ENCODE data around the gene ANKS3.

The ANKS3 gene

DNA sequence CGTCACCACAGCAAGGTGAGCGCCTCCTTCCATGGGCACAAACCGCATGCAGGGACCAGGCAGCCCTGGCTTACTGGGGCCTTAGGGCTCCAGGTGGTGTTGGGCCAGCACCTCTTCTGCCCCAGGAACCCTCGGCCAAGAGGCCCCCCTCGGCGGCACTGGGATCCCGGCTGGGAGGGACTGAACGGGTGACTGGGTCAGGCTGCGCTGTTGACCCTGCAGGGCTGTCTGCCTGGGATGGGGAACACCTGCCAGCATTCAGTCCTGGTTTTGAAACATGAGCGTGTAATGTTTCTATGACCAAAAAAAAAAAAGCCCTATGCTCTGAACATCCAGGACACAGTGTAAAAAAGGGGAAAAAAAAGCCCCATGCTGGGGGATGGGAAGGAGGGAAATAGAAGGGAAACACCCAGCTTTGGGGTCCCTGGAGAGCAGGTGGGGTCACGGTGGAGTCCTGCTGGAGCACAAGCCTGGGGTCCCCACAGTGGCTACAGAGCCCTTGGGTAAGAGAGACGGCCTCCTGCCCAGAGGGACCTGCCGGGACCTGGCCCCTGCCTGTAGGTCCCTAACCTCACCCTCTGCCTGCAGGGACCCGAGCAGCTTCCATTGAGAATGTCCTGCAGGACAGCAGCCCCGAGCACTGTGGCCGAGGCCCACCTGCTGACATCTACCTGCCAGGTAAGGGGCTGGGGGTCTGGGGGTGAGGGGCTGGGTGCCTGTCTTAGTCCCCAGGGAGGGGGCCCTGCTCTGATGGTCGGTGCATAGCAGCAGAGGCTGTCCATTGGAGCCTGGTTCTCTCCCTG lies 50.6 kb downstream of the ANKS3 start:
- Histone ChIP-seq H3K36me3 (ENCODE audit: insufficient read depth, low read length) (peaks cover 8% of the 10 kb centered on the region; the same call in 1 of the 2 replicates), H3K4me1 (ENCODE audit: insufficient read depth, low read length) (no peaks in the 10 kb centered on the region; the same call in 1 of the 2 replicates), H3K9me3 (ENCODE audit: control insufficient read depth, insufficient read depth, low read length) (no peaks in the 10 kb centered on the region), H3K9ac (ENCODE audit: low read depth, low read length) (no peak overlapping the region)

DNA sequence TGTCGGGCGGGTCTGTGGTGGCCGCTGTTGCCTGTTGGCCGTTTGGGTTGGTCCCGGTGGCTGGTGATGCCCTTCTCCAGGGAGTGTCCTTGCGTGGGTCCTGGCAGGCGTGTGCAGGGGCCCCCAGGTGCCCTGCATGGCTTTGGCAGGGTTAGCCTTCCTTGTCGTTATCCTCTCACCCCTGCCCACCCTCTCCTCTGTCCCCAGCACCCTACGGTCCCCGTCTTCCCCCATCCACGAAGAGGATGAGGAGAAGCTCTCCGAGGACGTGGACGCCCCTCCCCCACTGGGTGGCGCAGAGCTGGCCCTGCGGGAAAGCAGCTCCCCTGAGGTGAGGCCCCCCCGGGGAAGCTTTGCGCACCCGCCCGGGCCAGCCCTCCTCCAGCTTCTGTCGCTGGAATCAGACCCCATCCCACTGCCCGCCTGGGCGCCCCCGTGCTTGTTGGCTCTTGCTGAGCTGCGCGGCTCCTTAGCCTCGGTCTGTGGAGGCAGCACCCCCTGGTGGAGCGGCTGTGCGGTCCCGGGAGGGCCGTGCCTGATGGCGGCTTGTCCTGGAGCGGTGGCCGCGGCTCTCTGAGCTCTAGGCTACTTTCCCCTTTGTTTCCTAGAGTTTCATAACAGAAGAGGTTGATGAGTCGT lies 51.3 kb downstream of the ANKS3 start:
- Histone ChIP-seq H3K4me1 (ENCODE audit: insufficient read depth, low read length) (no peaks in the 10 kb centered on the region; the same call in 1 of the 2 replicates), H3K36me3 (ENCODE audit: insufficient read depth, low read length) (peaks cover 8% of the 10 kb centered on the region; the same call in 1 of the 2 replicates), H3K9me3 (ENCODE audit: control insufficient read depth, insufficient read depth, low read length) (no peaks in the 10 kb centered on the region), H3K9ac (ENCODE audit: low read depth, low read length) (no peak overlapping the region)

- Histone ChIP-seq H3K9ac (ENCODE audit: low read depth, low read length) (no peak overlapping the region), H3K9me3 (ENCODE audit: control insufficient read depth, insufficient read depth, low read length) (no peaks in the 10 kb centered on the region), H3K36me3 (ENCODE audit: insufficient read depth, low read length) (peaks cover 8% of the 10 kb centered on the region; the same call in 1 of the 2 replicates), H3K4me1 (ENCODE audit: insufficient read depth, low read length) (no peaks in the 10 kb centered on the region; the same call in 1 of the 2 replicates)
Observed at GRCh38 chr16:4682084-4682591, 51.9 kb downstream of the ANKS3 start.

- H3K9ac ChIP-seq (ENCODE audit: low read depth, low read length): no peak overlapping the region
- no peaks in the 10 kb centered on the region; the same call in 1 of the 2 replicates for H3K4me1 ChIP-seq (ENCODE audit: insufficient read depth, low read length)
- no peaks in the 10 kb centered on the region for H3K9me3 ChIP-seq (ENCODE audit: control insufficient read depth, insufficient read depth, low read length)
- peaks cover 8% of the 10 kb centered on the region; the same call in 1 of the 2 replicates for H3K36me3 ChIP-seq (ENCODE audit: insufficient read depth, low read length)
Observed at GRCh38 chr16:4681471-4682083, 52.5 kb downstream of the ANKS3 start.

DNA sequence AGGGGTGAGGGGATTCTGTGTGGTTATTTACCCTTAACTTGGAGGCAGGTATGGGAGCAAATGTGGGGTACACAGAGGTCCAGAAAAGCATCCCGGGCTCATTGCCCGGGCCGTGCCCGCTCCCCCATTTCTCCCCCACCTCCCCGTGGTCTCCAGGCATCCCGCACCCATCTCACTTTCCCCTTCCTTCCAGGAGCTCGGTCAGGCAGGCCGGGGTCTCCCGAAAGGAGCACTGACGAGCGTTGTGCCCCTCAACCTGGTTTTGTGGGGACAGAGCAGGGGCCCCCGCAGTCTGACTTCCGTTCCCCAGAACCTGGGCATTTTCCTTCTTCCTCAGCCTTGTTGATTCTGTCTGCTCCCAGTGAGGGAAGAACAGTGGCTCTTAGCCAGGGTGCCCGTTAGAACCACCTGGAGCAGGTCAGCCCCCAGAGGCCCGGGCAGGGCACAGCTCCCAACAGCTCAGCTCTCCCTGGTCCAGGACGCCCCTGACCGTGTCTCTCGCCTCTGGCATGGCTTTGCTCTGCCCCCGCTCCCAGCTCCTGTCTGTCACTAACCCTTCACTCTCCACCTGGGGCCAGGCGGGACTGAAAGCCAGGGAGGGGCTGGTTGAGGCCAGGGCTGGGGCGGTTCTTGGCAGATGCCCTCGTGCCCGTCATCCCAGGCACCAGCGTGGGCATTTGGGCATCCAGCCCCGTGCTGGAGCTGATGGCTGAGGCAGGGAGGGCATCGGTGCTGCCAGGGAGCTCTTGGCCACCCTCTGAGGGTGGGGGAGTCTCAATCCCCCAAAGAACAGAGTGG lies 53.2 kb downstream of the ANKS3 start:
- H3K9me3 ChIP-seq (ENCODE audit: control insufficient read depth, insufficient read depth, low read length): no peaks in the 10 kb centered on the region
- peaks cover 8% of the 10 kb centered on the region; the same call in 1 of the 2 replicates for H3K36me3 ChIP-seq (ENCODE audit: insufficient read depth, low read length)
- no peak overlapping the region for H3K9ac ChIP-seq (ENCODE audit: low read depth, low read length)
- H3K4me1 ChIP-seq (ENCODE audit: insufficient read depth, low read length): no peaks in the 10 kb centered on the region; the same call in 1 of the 2 replicates

DNA sequence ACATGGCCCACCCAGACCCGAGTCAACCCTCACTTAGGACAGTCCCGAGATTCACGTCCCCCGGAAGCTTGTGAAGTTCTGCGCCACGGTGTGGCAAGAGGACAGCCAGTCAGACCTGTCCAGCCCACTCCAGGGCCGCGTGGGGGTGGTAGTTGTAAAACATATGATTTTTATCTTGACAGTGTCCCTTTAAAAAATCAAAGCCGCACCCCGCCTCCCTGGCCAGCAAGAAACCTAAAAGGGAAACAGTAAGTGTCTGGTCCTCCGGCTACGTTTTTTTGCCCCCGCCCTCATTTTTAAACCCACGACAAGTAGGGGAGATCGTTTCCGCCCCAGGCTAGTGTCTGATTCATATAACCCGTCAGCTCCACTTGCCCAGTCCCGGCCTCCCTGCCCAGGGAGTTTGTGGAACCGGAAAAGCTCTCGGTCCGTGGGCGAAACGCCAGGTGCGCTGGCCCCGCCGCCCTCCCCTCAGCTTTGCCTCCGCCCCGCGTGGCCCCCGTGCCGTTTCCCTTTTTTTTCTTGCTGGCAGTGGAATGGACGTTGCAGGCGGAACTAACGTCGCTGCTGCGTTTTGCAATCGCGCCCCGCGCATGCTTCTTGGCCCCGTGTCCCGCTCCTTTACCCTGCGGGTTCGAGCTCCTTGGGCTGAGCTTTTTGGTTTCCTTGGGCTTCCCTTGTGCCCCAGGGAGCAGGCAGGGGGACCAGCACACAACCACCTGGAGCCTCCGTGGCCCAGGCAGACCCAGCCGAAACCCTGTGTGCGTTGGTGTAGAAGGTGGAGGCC lies 54.0 kb downstream of the ANKS3 start:
- Histone ChIP-seq H3K36me3 (ENCODE audit: insufficient read depth, low read length) (peaks cover 3% of the 10 kb centered on the region; the same call in 1 of the 2 replicates), H3K4me1 (ENCODE audit: insufficient read depth, low read length) (no peaks in the 10 kb centered on the region; the same call in 1 of the 2 replicates), H3K9me3 (ENCODE audit: control insufficient read depth, insufficient read depth, low read length) (no peaks in the 10 kb centered on the region), H3K9ac (ENCODE audit: low read depth, low read length) (no peak overlapping the region)

- no peak overlapping the region for H3K9ac ChIP-seq (ENCODE audit: low read depth, low read length)
Observed at GRCh38 chr16:4679156-4679849, 54.8 kb downstream of the ANKS3 start.

GRCh38 chr16:4678596-4678995 lies 55.5 kb downstream of the ANKS3 start:
- H3K9ac ChIP-seq (ENCODE audit: low read depth, low read length): no peak overlapping the region
- H3K4me1 ChIP-seq (ENCODE audit: insufficient read depth, low read length): no peaks in the 10 kb centered on the region; the same call in 1 of the 2 replicates
- no peaks in the 10 kb centered on the region for H3K9me3 ChIP-seq (ENCODE audit: control insufficient read depth, insufficient read depth, low read length)
- no peaks in the 10 kb centered on the region; the same call in 1 of the 2 replicates for H3K36me3 ChIP-seq (ENCODE audit: insufficient read depth, low read length)

More at GRCh38 chr16:4679156-4679849, 54.8 kb downstream of the ANKS3 start:
- Histone ChIP-seq H3K36me3 (ENCODE audit: insufficient read depth, low read length) (no peaks in the 10 kb centered on the region; the same call in 1 of the 2 replicates), H3K9me3 (ENCODE audit: control insufficient read depth, insufficient read depth, low read length) (no peaks in the 10 kb centered on the region), H3K4me1 (ENCODE audit: insufficient read depth, low read length) (no peaks in the 10 kb centered on the region; the same call in 1 of the 2 replicates)

DNA sequence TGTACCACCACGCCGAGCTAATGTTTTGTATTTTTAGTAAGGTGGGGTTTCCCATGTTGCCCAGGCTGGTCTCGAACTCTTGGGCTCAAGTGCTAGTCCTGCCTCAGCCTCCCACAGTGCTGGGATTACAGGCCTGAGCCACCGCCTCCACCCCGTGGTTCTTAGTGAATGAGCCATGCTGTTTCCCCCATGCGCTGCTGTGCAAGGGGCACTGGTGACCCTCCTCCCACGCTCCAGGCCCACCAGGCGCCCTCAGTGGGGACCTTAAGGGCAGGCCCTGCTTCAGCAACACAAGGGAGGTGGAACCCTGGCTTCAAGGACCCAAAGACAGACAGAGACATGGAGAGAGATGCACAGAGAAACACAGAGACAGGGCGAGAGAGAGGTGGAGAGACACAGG lies 56.1 kb downstream of the ANKS3 start:
- no peaks in the 10 kb centered on the region; the same call in 1 of the 2 replicates for H3K36me3 ChIP-seq (ENCODE audit: insufficient read depth, low read length)
- no peaks in the 10 kb centered on the region; the same call in 1 of the 2 replicates for H3K4me1 ChIP-seq (ENCODE audit: insufficient read depth, low read length)
- no peak overlapping the region for H3K9ac ChIP-seq (ENCODE audit: low read depth, low read length)
- H3K9me3 ChIP-seq (ENCODE audit: control insufficient read depth, insufficient read depth, low read length): no peaks in the 10 kb centered on the region

GRCh38 chr16:4677390-4677789 lies 56.7 kb downstream of the ANKS3 start:
- no peak overlapping the region for H3K9ac ChIP-seq (ENCODE audit: low read depth, low read length)
- H3K9me3 ChIP-seq (ENCODE audit: control insufficient read depth, insufficient read depth, low read length): no peaks in the 10 kb centered on the region
- H3K36me3 ChIP-seq (ENCODE audit: insufficient read depth, low read length): peaks cover 2% of the 10 kb centered on the region
- H3K4me1 ChIP-seq (ENCODE audit: insufficient read depth, low read length): no peaks in the 10 kb centered on the region; the same call in 1 of the 2 replicates

DNA sequence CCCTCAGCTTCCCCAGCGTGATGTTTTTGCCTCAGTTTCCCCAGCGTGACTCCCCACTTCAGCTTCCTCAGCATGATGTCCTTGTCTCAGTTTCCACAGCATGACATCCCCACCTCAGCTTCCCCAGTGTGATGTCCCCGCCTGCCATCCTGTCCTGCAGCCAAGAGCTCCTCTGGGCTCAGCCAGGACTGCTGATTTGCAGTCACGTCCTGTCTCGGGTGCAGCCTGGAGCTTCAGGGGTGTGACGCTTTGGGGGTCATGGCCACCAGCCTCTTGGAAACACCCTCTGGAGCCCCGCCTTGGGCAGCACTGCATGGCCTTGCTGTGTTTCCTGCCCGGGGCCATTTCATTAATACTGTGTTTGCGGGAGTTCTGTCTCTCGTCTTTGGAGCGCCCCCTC lies 57.2 kb downstream of the ANKS3 start:
- H3K9me3 ChIP-seq (ENCODE audit: control insufficient read depth, insufficient read depth, low read length): no peaks in the 10 kb centered on the region
- H3K36me3 ChIP-seq (ENCODE audit: insufficient read depth, low read length): peaks cover 4% of the 10 kb centered on the region
- no peaks in the 10 kb centered on the region; the same call in 1 of the 2 replicates for H3K4me1 ChIP-seq (ENCODE audit: insufficient read depth, low read length)
- no peak overlapping the region for H3K9ac ChIP-seq (ENCODE audit: low read depth, low read length)

DNA sequence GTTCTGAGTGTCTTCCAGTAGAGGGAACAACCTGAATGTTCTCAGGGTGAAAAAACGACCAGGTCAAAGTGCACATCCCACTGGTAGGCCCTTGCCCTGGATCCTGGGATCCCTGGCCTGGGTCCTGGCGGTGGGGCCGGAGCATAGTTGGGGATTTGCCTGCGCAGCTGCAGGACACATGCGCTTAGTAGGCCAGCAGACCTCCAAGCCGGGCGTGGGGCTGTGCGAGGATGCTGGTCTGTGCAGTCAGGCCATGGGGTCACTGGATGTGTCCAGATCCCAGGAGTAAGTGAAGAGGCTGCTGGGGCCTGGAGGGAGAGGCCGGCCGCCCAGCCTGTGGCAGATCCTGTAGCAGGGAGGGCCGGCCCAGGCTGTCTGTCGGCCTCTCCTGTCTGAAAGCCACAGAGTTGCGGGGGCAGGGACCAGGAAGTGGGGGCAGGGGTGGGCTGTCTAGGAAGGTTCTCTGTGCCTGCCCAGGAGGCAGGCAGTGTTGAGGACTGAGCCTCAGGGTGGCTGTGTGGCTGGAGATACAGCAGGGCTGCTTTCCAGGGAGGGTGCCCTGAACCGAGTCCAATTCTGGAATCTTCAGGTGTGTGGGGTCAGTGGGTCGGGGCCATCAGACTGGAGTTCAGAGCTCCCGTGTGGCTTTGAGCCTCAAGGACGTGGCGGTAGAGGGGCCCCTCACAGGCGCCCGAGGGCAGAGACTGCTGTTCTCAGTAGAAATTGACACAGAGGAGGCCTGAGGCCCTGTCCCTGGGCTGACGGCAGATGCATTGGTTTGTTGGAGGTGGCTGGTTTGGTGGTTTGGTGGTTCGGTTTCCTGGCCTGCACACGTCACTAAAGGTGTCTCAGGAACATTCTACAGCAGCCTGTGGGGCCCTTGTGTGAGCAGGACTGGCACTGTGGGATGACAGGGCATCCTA lies 57.9 kb downstream of the ANKS3 start:
- no peaks in the 10 kb centered on the region for H3K9me3 ChIP-seq (ENCODE audit: control insufficient read depth, insufficient read depth, low read length)
- peaks cover 7% of the 10 kb centered on the region for H3K36me3 ChIP-seq (ENCODE audit: insufficient read depth, low read length)
- H3K9ac ChIP-seq (ENCODE audit: low read depth, low read length): no peak overlapping the region
- H3K4me1 ChIP-seq (ENCODE audit: insufficient read depth, low read length): no peaks in the 10 kb centered on the region; the same call in 1 of the 2 replicates

All from ES-I3 (cell line).